Transverse colon (tissue), 4 donors: Measurements from ENCODE around the gene CSH1.

Source experiments
- CTCF ChIP-seq, 5 experiments: fragments of 200-600 bp in 3 of 5; fragments of 450-650 bp in 2 of 5; sonication (generic) in 3 of 5; IDR thresholded peaks; 1 replicate in 2 of 5; 2 replicates in 3 of 5; pipeline ENCODE4 v1.5.1; 2016 to 2017; ENCODE audit warnings: antibody characterized with exemption in 5 of 5, inconsistent platforms in 3 of 5, mild to moderate bottlenecking in 2 of 5, moderate library complexity in 1 of 5
- EP300 ChIP-seq: sonication (generic); formaldehyde crosslinking; IDR thresholded peaks from one replicate; pipeline ENCODE4 v1.6.1; 2017; ENCODE audit warnings: antibody characterized with exemption, low read depth
- POLR2A ChIP-seq: fragments of 450-650 bp; IDR thresholded peaks from one replicate; pipeline ENCODE4 v1.6.1; 2016; ENCODE audit warnings: antibody characterized with exemption, mild to moderate bottlenecking, moderate library complexity
- POLR2AphosphoS5 ChIP-seq, 3 donors: sonication (generic); formaldehyde crosslinking; IDR thresholded peaks; one replicate each; pipeline ENCODE4 v1.6.1; 2016; ENCODE audit warnings: antibody characterized with exemption in 3 of 3

GRCh38 chr17:63847525-63848249, 48.7 kb downstream of the CSH1 start:
- TF ChIP-seq POLR2AphosphoS5 (IDR thresholded peaks at IDR 0.05) (no peak), CTCF (IDR thresholded peaks at IDR 0.05) (no peak), POLR2A (no peak), EP300 (no peak)
